HepG2 (cell line): ENCODE measurements around the gene TRPV4. TPM values are rescaled to one million over a fixed set of nuclear protein-coding genes. Genes with fewer than 3 reads are reported as not detected.

Experiments used
- ARID2 ChIP-seq: sonication (generic); formaldehyde crosslinking; IDR thresholded peaks from 2 replicates; pipeline ENCODE4 v1.8.1; 2022; ENCODE audit warnings: mild to moderate bottlenecking, missing genetic modification reagents, borderline replicate concordance
- ATF6 ChIP-seq: sonication (generic); formaldehyde crosslinking; conservative IDR thresholded peaks from 2 replicates; pipeline ENCODE4 v1.4.0; 2020; ENCODE audit warnings: missing genetic modification reagents
- FOXK2 ChIP-seq: fragments of 450-650 bp; IDR thresholded peaks from 2 replicates; pipeline ENCODE4 v1.6.1; 2016
- FOXO4 ChIP-seq: sonication (generic); formaldehyde crosslinking; conservative IDR thresholded peaks from 2 replicates; pipeline ENCODE4 v1.8.1; 2023; ENCODE audit warnings: missing genetic modification reagents
- JUN ChIP-seq: sonication (generic); formaldehyde crosslinking; IDR thresholded peaks from 2 replicates; pipeline ENCODE4 v1.4.0; 2020; ENCODE audit warnings: mild to moderate bottlenecking, missing genetic modification reagents
- KAT8 ChIP-seq: IDR thresholded peaks from 2 replicates; pipeline ENCODE4 v1.6.1; 2016; ENCODE audit warnings: missing genetic modification reagents, missing compliant biosample characterization
- KDM2A ChIP-seq: sonication (generic); formaldehyde crosslinking; IDR thresholded peaks from 2 replicates; pipeline ENCODE4 v1.4.0; 2020; ENCODE audit warnings: low read depth, missing genetic modification reagents, borderline replicate concordance
- KMT2B ChIP-seq: IDR thresholded peaks from 2 replicates; pipeline ENCODE4 v1.6.1; 2016; ENCODE audit warnings: missing genetic modification reagents, missing compliant biosample characterization
- MAFK ChIP-seq, 2 experiments: IDR thresholded peaks in 1 of 2; conservative IDR thresholded peaks in 1 of 2; 2 replicates each; pipeline ENCODE4 v1.6.1; 2011; ENCODE audit warnings: improper control_type of control experiment in 2 of 2, low read length in 2 of 2
- MIER3 ChIP-seq: IDR thresholded peaks from 2 replicates; pipeline ENCODE4 v1.6.1; 2016; ENCODE audit warnings: missing compliant biosample characterization, borderline replicate concordance
- MXI1 ChIP-seq: IDR thresholded peaks from 3 replicates; pipeline ENCODE4 v1.6.1; 2012; ENCODE audit warnings: low read depth, low read length, inconsistent platforms, borderline replicate concordance
- NR2F2 ChIP-seq: IDR thresholded peaks from 2 replicates; pipeline ENCODE4 v1.6.1; 2012; ENCODE audit warnings: low read depth, inconsistent platforms, borderline replicate concordance
- SALL1 ChIP-seq: sonication (generic); formaldehyde crosslinking; IDR thresholded peaks from 2 replicates; pipeline ENCODE4 v1.8.0; 2022; ENCODE audit warnings: mild to moderate bottlenecking, missing genetic modification reagents
- ZBTB25 ChIP-seq: IDR thresholded peaks from 2 replicates; pipeline ENCODE4 v1.6.1; 2018; ENCODE audit warnings: missing genetic modification reagents
- ZNF407 ChIP-seq: sonication (generic); formaldehyde crosslinking; IDR thresholded peaks from one replicate; pipeline ENCODE4 v1.5.1; 2020; ENCODE audit warnings: mild to moderate bottlenecking, missing genetic modification reagents; ENCODE audit errors: not compliant biosample characterization
- ZNF550 ChIP-seq: sonication (generic); formaldehyde crosslinking; IDR thresholded peaks from 2 replicates; pipeline ENCODE4 v1.4.0; 2020; ENCODE audit warnings: mild to moderate bottlenecking, missing genetic modification reagents, borderline replicate concordance
- ZNF766 ChIP-seq: sonication (generic); formaldehyde crosslinking; IDR thresholded peaks from 2 replicates; pipeline ENCODE4 v1.5.0; 2020; ENCODE audit warnings: missing genetic modification reagents, borderline replicate concordance
- polyA plus RNA-seq, 8 experiments: library from polyadenylated mRNA; depleted of rRNA in 3 of 8; stranded (reverse) in 7 of 8; unstranded in 1 of 8; fragments of >200 nt; fragmentation: Illumina TruSeq in 4 of 8; extraction: Trizol in 4 of 8; gene quantifications; 2 replicates each; pipeline versions ENCODE4 v1.2.1 to v1.2.3, GENCODE V29; 2011 to 2016; ENCODE audit warnings: low read depth in 4 of 8, missing spikeins in 1 of 8, mixed read lengths in 1 of 8; ENCODE audit not compliant: insufficient read depth in 1 of 8
- total RNA-seq, 5 experiments: library from RNA; depleted of rRNA; stranded (reverse); fragments of >200 nt; fragmentation: Illumina TruSeq; extraction: Trizol; gene quantifications; 2 replicates each; pipeline ENCODE4 v1.2.3, GENCODE V29; 2016; ENCODE audit warnings: low read depth in 1 of 5

Gene TRPV4
- total and polyA plus RNA-seq, 2 of the 13 experiments (the other 11 are each of a cell fraction or from before 2014, with no cell fraction given), result 0.66 to 4.7 TPM

GRCh38 chr12:109773384-109774011 is 59.7 kb downstream of the TRPV4 start (continued):
- peak; percentile 49; the same call in 1 of the 2 replicates for TF ChIP-seq KDM2A (CRISPR knock-in tag)
- TF ChIP-seq KMT2B (CRISPR knock-in tag), result no peak
- TF ChIP-seq FOXO4 (CRISPR knock-in tag), result 0 out of 2 replicates have a peak, but pooled peaks have one; percentile 43
- no peak for TF ChIP-seq JUN (CRISPR knock-in tag)
- TF ChIP-seq MIER3 (CRISPR knock-in tag), result no peak
- TF ChIP-seq ATF6, result no peak
- peak; percentile 19; the same call in 1 of the 2 replicates for TF ChIP-seq ZBTB25 (CRISPR knock-in tag)
- TF ChIP-seq ZNF766 (CRISPR knock-in tag), result no peak
- TF ChIP-seq ZNF407 (CRISPR knock-in tag), result no peak
- peak; percentile 42 for TF ChIP-seq SALL1 (CRISPR knock-in tag)
- TF ChIP-seq ZNF550 (CRISPR knock-in tag), result 0 out of 2 replicates have a peak, but pooled peaks have one; percentile 39
- no peak for TF ChIP-seq FOXK2
- TF ChIP-seq ARID2 (CRISPR knock-in tag), result 0 out of 2 replicates have a peak, but pooled peaks have one; percentile 45
- no peak for TF ChIP-seq KAT8 (CRISPR knock-in tag)
- no peak for TF ChIP-seq NR2F2
- TF ChIP-seq MXI1, result peak; percentile 18; the same call in 1 of the 3 replicates
- 0 out of 4 replicates have a peak, but pooled peaks of 1 of the 2 experiments have one; percentile 6 for TF ChIP-seq MAFK (conservative IDR thresholded peaks at IDR 0.05 in 1 of 2, IDR thresholded peaks at IDR 0.05 in 1 of 2; ENCODE audit: low read length in 2 of 2)
